GM21723 (cell line): ENCODE data around the gene REXO5.
"Not testable (repeated sequence)": the region's sequence is repeated elsewhere in the genome, so short reads cannot be mapped to it uniquely, and the experiment has no call there.

Experiments used
- ATAC-seq: cut with Tn5 transposase; IDR thresholded peaks from one replicate; pipeline ENCODE4 v1.9.1; 2021; ENCODE audit warnings: mild to moderate bottlenecking, moderate library complexity; ENCODE audit not compliant: unreplicated experiment

Gene REXO5

GRCh38 chr16:20806168-20807050, at the start of gene REXO5, which contains the start of gene ERI2:
Gene REXO5 (plus strand): TSS chr16:20806527. CDS start chr16:20806954, 427 bp downstream.
Gene ERI2 (minus strand): TSS chr16:20806472. CDS start chr16:20806430, 42 bp downstream.
- ATAC-seq = peak; percentile 88

GRCh38 chr16:20760346-20760745, 46.0 kb upstream of the REXO5 start:
- ATAC-seq = no peak

GRCh38 chr16:20761175-20761574, 45.2 kb upstream of the REXO5 start:
- ATAC-seq = no peak

GRCh38 chr16:20762404-20763123, 43.8 kb upstream of the REXO5 start:
- no peak for ATAC-seq

GRCh38 chr16:20763461-20764232, 42.7 kb upstream of the REXO5 start, which contains the start of gene ACSM3:
Gene ACSM3 (plus strand): TSS chr16:20764014. CDS start chr16:20770035, 6,021 bp downstream.
- ATAC-seq = peak; percentile 97

GRCh38 chr16:20764448-20764847, 41.9 kb upstream of the REXO5 start:
- not testable (repeated sequence) for ATAC-seq

- no peak for ATAC-seq
Measured at GRCh38 chr16:20765732-20766131, 40.6 kb upstream of the REXO5 start.

- no peak for ATAC-seq
Measured at GRCh38 chr16:20766294-20766693, 40.0 kb upstream of the REXO5 start.

- ATAC-seq = no peak
Measured at GRCh38 chr16:20767577-20767976, 38.8 kb upstream of the REXO5 start.

GRCh38 chr16:20768121-20768520, 38.2 kb upstream of the REXO5 start:
- no peak for ATAC-seq

GRCh38 chr16:20768818-20769217, 37.5 kb upstream of the REXO5 start:
- no peak for ATAC-seq

- ATAC-seq = no peak
Measured at GRCh38 chr16:20773679-20774078, 32.6 kb upstream of the REXO5 start.

- peak; percentile 60 for ATAC-seq
Measured at GRCh38 chr16:20774703-20775362, 31.5 kb upstream of the REXO5 start.

GRCh38 chr16:20781697-20782096, 24.6 kb upstream of the REXO5 start:
- ATAC-seq = no peak

GRCh38 chr16:20782470-20782869, 23.9 kb upstream of the REXO5 start:
- no peak for ATAC-seq

GRCh38 chr16:20784204-20784603, 22.1 kb upstream of the REXO5 start:
- ATAC-seq = no peak

- ATAC-seq = no peak
Measured at GRCh38 chr16:20789130-20789529, 17.2 kb upstream of the REXO5 start.

- no peak for ATAC-seq
Measured at GRCh38 chr16:20791923-20792612, 14.3 kb upstream of the REXO5 start.

GRCh38 chr16:20798364-20798763, 8.0 kb upstream of the REXO5 start:
- no peak for ATAC-seq

GRCh38 chr16:20799599-20799998, 6.7 kb upstream of the REXO5 start:
- no peak for ATAC-seq
